ENCODE data around the gene BAZ2B. TPM values are rescaled to one million over a fixed set of nuclear protein-coding genes. Genes with fewer than 3 reads are reported as not detected.

Gene BAZ2B
- polyA plus RNA-seq, 1 of the 3 experiments (the other 2 are of a cell fraction) = 10.2 TPM

DNA sequence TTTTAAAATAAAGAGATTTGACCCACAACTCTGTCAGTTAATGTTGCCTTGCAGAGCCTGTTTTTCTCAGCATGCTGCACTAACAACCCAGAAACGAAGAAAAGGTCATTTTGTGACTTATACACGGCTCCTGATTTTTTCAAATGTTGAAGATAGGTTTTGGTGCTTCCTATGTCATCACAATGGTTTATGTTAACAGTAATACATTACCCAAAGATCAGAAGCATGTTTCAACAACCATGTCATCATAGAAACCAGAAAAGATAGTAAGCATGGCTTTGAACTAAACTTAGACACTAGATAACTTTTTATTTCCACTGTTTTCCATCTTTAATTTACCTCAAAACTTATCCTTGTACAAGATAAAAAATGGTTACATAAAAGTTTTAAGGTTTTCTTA lies 10.1 kb downstream of the BAZ2B start:
- DNase-seq = no peak
- POLR2A ChIA-PET = no interaction called here

DNA sequence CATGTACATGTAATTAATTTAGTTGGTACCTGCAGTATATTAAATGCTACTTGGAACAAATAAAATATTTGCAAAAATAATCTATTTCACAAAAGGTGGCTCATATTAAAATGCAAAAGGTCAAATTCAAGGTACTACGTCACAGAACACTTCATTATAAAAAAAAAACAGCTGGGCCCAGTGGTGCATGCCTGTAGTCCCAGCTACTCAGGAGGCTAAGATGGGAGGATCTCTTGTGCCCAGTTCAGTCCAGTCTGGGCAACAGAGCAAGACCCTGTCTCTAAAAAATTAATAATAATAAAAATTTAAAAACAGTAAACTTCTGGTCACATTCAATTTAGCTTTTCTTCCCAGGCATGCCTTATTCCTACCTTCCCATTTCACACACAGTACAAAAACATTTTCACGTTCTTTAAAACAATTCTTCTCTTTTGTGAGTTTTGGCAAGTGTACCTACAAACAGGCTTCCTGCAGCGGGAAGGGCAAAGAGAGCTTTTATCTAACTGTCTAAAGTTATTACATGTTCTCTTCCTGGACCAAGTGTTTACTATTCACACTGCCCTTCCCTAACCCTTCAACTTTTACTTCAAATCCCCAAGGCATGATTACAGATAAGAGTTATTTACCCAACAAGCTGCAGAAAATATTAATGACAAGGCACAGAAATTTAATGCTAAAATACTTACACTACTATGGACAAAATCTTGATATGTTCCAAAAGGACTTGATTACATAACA lies 10.7 kb downstream of the BAZ2B start:
- POLR2A ChIA-PET = interaction anchor here (0.6 kb wide), 1 partner anchor 631 kb away, joined by 3 read pairs; no protein-coding TSS in a partner anchor
- Histone ChIP-seq H3K9me2 (no peaks in the 10 kb centered on the region), H3K4me2 (no peak overlapping the region), H3K27me3 (ENCODE audit: insufficient read depth) (no peaks in the 10 kb centered on the region), H3K4me1 (ENCODE audit: control insufficient read depth in 1 of 2, insufficient read depth in 2 of 2, low read depth in 1 of 2, low read length in 1 of 2) (peaks cover 4 to 6% of the 10 kb centered on the region in 2 experiments; a peak in 2 of 4 replicates), H3K4me3 (ENCODE audit: low read depth in 2 of 2, low read length in 1 of 2) (no peak overlapping the region), H3K79me2 (ENCODE audit: insufficient read depth) (peaks cover 77% of the 10 kb centered on the region), H3K9me3 (no peaks in the 10 kb centered on the region), H3K27ac (ENCODE audit: low read depth in 2 of 2, low read length in 1 of 2) (no peak overlapping the region; a peak in 2 of 4 replicates), H2AFZ (ENCODE audit: low read depth) (no peak overlapping the region), H3K9ac (no peak overlapping the region), H3K36me3 (replicated peaks in 1 of 2; ENCODE audit: control insufficient read depth in 1 of 2, insufficient read depth in 2 of 2, low read length in 1 of 2) (peaks cover 0 to 5% of the 10 kb centered on the region in 2 experiments), H4K20me1 (ENCODE audit: insufficient read depth) (no peaks in the 10 kb centered on the region; the same call in none of the 2 replicates), H3F3A (replicated peaks; ENCODE audit: insufficient read depth) (peaks cover 4% of the 10 kb centered on the region)
- no peak for DNase-seq
- 53% methylated on average over 3 of the region's 3 CpGs for WGBS (ENCODE audit: low lambda C conversion rate)
- CTCF ChIA-PET = interaction anchor here (1.5 kb wide), 1 partner anchor 107 kb away, joined by 3 read pairs; the partner anchor contains the start of gene MARCHF7
- TF ChIP-seq EZH2phosphoT487 (IDR thresholded peaks at IDR 0.05; ENCODE audit: borderline replicate concordance, low read depth) = no peak
- no peak for TF ChIP-seq POLR2AphosphoS5 (IDR thresholded peaks at IDR 0.05; ENCODE audit: low read depth, low read length)
- no peak for TF ChIP-seq NRF1 (IDR thresholded peaks at IDR 0.05; ENCODE audit: low read depth, low read length)
- no peak for TF ChIP-seq SMC3 (IDR thresholded peaks at IDR 0.05; ENCODE audit: low read depth, low read length)
- no peak for TF ChIP-seq FOXJ3 (CRISPR knock-in tag; IDR thresholded peaks at IDR 0.05)
- TF ChIP-seq, protein P1, sequence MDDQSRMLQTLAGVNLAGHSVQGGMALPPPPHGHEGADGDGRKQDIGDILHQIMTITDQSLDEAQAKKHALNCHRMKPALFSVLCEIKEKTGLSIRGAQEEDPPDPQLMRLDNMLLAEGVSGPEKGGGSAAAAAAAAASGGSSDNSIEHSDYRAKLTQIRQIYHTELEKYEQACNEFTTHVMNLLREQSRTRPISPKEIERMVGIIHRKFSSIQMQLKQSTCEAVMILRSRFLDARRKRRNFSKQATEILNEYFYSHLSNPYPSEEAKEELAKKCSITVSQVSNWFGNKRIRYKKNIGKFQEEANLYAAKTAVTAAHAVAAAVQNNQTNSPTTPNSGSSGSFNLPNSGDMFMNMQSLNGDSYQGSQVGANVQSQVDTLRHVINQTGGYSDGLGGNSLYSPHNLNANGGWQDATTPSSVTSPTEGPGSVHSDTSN (IDR thresholded peaks at IDR 0.05) = no peak
- TF ChIP-seq CHD2 (IDR thresholded peaks at IDR 0.05; ENCODE audit: low read length, partially characterized antibody) = no peak
- TF ChIP-seq SIN3A (IDR thresholded peaks at IDR 0.05; ENCODE audit: borderline replicate concordance, low read depth, low read length) = no peak
- no peak for TF ChIP-seq TAF1 (IDR thresholded peaks at IDR 0.05; ENCODE audit: borderline replicate concordance, low read depth, low read length)
- TF ChIP-seq, protein P2, sequence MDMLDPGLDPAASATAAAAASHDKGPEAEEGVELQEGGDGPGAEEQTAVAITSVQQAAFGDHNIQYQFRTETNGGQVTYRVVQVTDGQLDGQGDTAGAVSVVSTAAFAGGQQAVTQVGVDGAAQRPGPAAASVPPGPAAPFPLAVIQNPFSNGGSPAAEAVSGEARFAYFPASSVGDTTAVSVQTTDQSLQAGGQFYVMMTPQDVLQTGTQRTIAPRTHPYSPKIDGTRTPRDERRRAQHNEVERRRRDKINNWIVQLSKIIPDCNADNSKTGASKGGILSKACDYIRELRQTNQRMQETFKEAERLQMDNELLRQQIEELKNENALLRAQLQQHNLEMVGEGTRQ (IDR thresholded peaks at IDR 0.05; ENCODE audit: borderline replicate concordance, low read depth, low read length) = no peak

More for the DNA sequence above, 10.1 kb downstream of the BAZ2B start:
- CTCF ChIA-PET = interaction anchor here (1.5 kb wide), 1 partner anchor 106 kb away, joined by 3 read pairs; the partner anchor contains the start of gene MARCHF7
- Histone ChIP-seq H2AFZ (ENCODE audit: low read depth) (no peak overlapping the region), H3K4me1 (ENCODE audit: control insufficient read depth in 1 of 2, insufficient read depth in 2 of 2, low read depth in 1 of 2, low read length in 1 of 2) (peaks cover 6 to 12% of the 10 kb centered on the region in 2 experiments; a peak in 2 of 4 replicates), H3K79me2 (ENCODE audit: insufficient read depth) (peaks cover 78% of the 10 kb centered on the region), H3K36me3 (replicated peaks in 1 of 2; ENCODE audit: control insufficient read depth in 1 of 2, insufficient read depth in 2 of 2, low read length in 1 of 2) (peaks cover 0 to 5% of the 10 kb centered on the region in 2 experiments), H3K27me3 (ENCODE audit: insufficient read depth) (no peaks in the 10 kb centered on the region), H3K9me2 (no peaks in the 10 kb centered on the region), H3F3A (replicated peaks; ENCODE audit: insufficient read depth) (peaks cover 4% of the 10 kb centered on the region), H4K20me1 (ENCODE audit: insufficient read depth) (no peaks in the 10 kb centered on the region; the same call in none of the 2 replicates), H3K4me2 (no peak overlapping the region), H3K4me3 (ENCODE audit: low read depth in 2 of 2, low read length in 1 of 2) (no peak overlapping the region), H3K9ac (no peak overlapping the region), H3K27ac (ENCODE audit: low read depth in 2 of 2, low read length in 1 of 2) (peak overlapping the region in 1 of 2 experiments; percentile 44; a peak in 2 of 4 replicates), H3K9me3 (no peaks in the 10 kb centered on the region)
- TF ChIP-seq, protein P3, sequence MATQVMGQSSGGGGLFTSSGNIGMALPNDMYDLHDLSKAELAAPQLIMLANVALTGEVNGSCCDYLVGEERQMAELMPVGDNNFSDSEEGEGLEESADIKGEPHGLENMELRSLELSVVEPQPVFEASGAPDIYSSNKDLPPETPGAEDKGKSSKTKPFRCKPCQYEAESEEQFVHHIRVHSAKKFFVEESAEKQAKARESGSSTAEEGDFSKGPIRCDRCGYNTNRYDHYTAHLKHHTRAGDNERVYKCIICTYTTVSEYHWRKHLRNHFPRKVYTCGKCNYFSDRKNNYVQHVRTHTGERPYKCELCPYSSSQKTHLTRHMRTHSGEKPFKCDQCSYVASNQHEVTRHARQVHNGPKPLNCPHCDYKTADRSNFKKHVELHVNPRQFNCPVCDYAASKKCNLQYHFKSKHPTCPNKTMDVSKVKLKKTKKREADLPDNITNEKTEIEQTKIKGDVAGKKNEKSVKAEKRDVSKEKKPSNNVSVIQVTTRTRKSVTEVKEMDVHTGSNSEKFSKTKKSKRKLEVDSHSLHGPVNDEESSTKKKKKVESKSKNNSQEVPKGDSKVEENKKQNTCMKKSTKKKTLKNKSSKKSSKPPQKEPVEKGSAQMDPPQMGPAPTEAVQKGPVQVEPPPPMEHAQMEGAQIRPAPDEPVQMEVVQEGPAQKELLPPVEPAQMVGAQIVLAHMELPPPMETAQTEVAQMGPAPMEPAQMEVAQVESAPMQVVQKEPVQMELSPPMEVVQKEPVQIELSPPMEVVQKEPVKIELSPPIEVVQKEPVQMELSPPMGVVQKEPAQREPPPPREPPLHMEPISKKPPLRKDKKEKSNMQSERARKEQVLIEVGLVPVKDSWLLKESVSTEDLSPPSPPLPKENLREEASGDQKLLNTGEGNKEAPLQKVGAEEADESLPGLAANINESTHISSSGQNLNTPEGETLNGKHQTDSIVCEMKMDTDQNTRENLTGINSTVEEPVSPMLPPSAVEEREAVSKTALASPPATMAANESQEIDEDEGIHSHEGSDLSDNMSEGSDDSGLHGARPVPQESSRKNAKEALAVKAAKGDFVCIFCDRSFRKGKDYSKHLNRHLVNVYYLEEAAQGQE (IDR thresholded peaks at IDR 0.05; ENCODE audit: low read depth, low read length) = no peak
- TF ChIP-seq MEF2A (IDR thresholded peaks at IDR 0.05; ENCODE audit: borderline replicate concordance, low read depth) (no peak), GATA2 (CRISPR knock-in tag; IDR thresholded peaks at IDR 0.05) (no peak), RAD21 (IDR thresholded peaks at IDR 0.05; ENCODE audit: low read length) (no peak), TCF12 (IDR thresholded peaks at IDR 0.05) (no peak)
- TF ChIP-seq, protein P4, sequence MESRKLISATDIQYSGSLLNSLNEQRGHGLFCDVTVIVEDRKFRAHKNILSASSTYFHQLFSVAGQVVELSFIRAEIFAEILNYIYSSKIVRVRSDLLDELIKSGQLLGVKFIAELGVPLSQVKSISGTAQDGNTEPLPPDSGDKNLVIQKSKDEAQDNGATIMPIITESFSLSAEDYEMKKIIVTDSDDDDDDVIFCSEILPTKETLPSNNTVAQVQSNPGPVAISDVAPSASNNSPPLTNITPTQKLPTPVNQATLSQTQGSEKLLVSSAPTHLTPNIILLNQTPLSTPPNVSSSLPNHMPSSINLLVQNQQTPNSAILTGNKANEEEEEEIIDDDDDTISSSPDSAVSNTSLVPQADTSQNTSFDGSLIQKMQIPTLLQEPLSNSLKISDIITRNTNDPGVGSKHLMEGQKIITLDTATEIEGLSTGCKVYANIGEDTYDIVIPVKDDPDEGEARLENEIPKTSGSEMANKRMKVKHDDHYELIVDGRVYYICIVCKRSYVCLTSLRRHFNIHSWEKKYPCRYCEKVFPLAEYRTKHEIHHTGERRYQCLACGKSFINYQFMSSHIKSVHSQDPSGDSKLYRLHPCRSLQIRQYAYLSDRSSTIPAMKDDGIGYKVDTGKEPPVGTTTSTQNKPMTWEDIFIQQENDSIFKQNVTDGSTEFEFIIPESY (IDR thresholded peaks at IDR 0.05; ENCODE audit: borderline replicate concordance, low read depth) = no peak
- 60% methylated on average over 2 of the region's 2 CpGs for WGBS (ENCODE audit: low lambda C conversion rate)
